ENCODE data around the gene GAPDHS. TPM values are rescaled to one million over a fixed set of nuclear protein-coding genes. Genes with fewer than 3 reads are reported as not detected.
A peak's percentile ranks its signal among the peaks of the same experiment; 100 is the strongest.

The GAPDHS gene
- total RNA-seq, 3 donors from 2014 or later: not detected

DNA sequence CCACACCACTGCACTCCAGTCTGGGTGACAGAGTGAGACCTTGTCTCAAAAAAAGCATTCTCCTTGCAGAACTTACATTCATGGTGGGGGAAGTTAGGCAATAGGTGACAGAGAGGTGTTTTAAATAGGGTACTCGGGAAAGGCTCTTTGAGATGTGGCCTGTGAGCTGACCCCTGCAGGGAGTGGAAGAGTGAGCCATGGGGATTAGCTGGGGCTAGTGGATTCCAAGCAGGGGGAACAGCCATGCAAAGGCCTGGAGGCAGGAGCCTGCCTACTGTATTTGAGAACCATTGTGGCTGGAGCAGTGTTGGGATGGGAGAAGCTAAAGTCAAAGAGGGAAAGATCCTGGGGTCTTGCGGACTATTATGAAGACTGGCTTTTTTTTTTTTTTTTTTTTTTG lies 15.9 kb upstream of the GAPDHS start:
- H3K9me3 ChIP-seq: no peaks in the 10 kb centered on the region
- no peak for DNase-seq
- TF ChIP-seq, protein P1, sequence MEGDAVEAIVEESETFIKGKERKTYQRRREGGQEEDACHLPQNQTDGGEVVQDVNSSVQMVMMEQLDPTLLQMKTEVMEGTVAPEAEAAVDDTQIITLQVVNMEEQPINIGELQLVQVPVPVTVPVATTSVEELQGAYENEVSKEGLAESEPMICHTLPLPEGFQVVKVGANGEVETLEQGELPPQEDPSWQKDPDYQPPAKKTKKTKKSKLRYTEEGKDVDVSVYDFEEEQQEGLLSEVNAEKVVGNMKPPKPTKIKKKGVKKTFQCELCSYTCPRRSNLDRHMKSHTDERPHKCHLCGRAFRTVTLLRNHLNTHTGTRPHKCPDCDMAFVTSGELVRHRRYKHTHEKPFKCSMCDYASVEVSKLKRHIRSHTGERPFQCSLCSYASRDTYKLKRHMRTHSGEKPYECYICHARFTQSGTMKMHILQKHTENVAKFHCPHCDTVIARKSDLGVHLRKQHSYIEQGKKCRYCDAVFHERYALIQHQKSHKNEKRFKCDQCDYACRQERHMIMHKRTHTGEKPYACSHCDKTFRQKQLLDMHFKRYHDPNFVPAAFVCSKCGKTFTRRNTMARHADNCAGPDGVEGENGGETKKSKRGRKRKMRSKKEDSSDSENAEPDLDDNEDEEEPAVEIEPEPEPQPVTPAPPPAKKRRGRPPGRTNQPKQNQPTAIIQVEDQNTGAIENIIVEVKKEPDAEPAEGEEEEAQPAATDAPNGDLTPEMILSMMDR (IDR thresholded peaks at IDR 0.05): no peak

DNA sequence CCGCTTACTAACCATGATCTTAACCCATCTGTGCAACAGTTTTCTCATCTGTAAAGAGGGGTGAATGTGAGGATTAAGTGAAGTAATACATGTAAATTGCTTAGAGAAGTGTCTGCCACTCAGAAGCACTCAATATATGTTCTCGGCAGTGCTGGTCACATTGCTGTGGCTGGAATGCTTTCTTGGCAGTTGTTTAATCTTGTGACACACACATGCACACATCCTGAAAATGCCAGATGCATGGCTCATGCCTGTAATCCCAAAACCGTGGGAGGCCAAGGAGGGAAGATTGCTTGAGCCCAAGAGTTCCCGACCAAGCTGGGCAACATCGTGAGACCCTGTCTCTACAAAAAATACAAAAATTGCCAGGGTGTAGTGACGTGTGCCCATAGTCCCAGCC lies 14.9 kb upstream of the GAPDHS start:
- Histone ChIP-seq H3K9me3 (no peaks in the 10 kb centered on the region), H3K4me1 (ENCODE audit: low read depth) (no peaks in the 10 kb centered on the region), H3K4me3 (no peak overlapping the region), H3K36me3 (ENCODE audit: low read depth) (no peaks in the 10 kb centered on the region)
- intact Hi-C loops (cut with DNase I, micrococcal nuclease): no loop called here
- TF ChIP-seq, protein P1 (IDR thresholded peaks at IDR 0.05): no peak
- DNase-seq (no peak), ATAC-seq (no peak)

More for the DNA sequence above, 15.9 kb upstream of the GAPDHS start:
- intact Hi-C loops (cut with DNase I, micrococcal nuclease): no loop called here
- no peaks in the 10 kb centered on the region for H3K36me3 ChIP-seq (ENCODE audit: low read depth)
- no peaks in the 10 kb centered on the region for H3K4me1 ChIP-seq (ENCODE audit: low read depth)
- ATAC-seq: no peak
- H3K4me3 ChIP-seq: no peak overlapping the region

DNA sequence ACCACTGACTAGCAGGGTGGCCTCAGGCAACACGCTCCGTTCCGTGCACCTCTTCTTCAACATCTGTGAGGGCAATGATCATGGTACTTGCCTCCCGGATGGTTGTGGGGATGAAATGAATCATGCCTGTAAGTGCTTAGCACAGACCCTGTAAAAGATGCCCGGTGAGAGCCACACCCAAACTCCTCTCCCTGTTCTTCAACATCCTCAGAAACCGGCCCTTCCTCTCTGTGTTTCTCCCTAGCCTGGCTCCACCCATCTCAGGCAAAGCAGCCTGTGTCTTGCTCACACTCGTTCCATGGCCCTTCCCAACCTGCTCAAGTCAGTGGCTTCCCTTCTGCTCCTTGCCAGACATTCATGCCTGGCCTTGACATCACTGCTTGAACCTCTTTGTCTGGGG lies 14.0 kb upstream of the GAPDHS start:
- TF ChIP-seq, protein P1 (IDR thresholded peaks at IDR 0.05): no peak
- DNase-seq (no peak), ATAC-seq (peak; percentile 21)
- no peaks in the 10 kb centered on the region for H3K4me1 ChIP-seq (ENCODE audit: low read depth)
- no peak overlapping the region for H3K4me3 ChIP-seq
- intact Hi-C loops (cut with DNase I, micrococcal nuclease): no loop called here
- H3K36me3 ChIP-seq (ENCODE audit: low read depth): no peaks in the 10 kb centered on the region
- no peaks in the 10 kb centered on the region for H3K9me3 ChIP-seq

DNA sequence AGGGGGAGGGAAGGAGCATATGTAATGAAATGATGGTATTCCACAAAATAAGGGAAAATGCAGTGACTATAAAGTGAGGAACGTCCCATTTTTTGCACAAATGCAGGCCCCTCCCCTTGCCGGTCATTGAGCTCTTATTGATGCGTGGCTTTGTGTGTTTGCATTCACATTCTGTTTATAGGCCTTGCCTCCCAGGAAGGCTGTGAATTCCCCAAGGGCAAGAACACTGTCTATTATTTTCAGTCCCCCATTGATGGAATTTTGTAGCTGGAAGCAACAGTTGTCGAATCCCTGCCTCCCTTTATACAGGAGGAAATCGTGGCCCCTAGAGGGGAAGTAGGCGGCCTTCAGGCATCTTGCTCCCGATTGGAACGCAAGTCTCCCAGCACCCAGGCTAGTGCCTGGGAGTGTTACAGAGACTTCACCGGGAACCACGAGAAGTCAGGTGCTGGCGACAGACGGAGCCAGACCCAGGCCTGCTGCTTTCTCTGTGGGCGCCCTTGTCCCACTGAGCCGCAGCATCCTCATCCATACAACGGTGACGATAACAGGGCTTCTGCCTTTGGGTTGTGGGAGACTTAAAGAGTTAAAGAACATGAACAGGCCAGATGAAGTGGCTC lies 12.0 kb upstream of the GAPDHS start:
- TF ChIP-seq, protein P1 (IDR thresholded peaks at IDR 0.05): no peak
- ATAC-seq (no peak), DNase-seq (no peak)
- no peak overlapping the region for H3K4me3 ChIP-seq
- intact Hi-C loops (cut with DNase I, micrococcal nuclease): no loop called here
- H3K4me1 ChIP-seq (ENCODE audit: low read depth): no peaks in the 10 kb centered on the region
- no peaks in the 10 kb centered on the region for H3K9me3 ChIP-seq
- no peaks in the 10 kb centered on the region for H3K36me3 ChIP-seq (ENCODE audit: low read depth)

DNA sequence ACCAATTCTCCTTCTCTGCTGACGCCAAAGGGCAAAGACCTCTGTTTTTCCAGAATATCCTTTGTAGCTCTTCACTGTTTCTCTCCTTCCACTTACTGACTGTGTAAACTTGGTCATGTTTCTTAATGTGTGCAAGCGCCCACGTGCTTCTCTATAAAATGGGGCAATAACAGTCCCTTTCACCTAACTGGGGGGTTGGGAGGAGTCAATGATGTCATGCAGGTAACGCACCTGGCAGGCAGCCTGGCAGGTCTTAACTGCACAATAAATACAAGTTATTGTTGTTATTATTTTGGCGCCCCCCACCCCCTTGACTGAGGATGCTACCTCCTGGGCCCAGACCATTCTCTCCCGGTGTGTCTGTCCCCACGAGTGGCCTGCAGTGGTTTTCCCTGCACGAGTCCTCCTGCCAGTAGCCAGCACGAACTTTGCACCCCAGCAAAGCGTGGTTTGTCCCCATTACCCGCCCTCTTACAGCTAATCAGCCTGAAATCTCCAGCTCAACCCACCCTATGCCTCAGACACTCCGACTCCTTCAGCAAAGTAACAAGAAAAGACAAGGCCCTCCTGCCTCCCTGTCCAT lies 10.4 kb upstream of the GAPDHS start:
- intact Hi-C loops (cut with DNase I, micrococcal nuclease): no loop called here
- ATAC-seq: peak; percentile 75
- DNase-seq: peak in 1 of 3 donors; percentile 38

More for the DNA sequence above, 10.4 kb upstream of the GAPDHS start:
- TF ChIP-seq, protein P1 (IDR thresholded peaks at IDR 0.05): no peak
- no peak overlapping the region for H3K4me3 ChIP-seq
- no peaks in the 10 kb centered on the region for H3K4me1 ChIP-seq (ENCODE audit: low read depth)
- H3K36me3 ChIP-seq (ENCODE audit: low read depth): no peaks in the 10 kb centered on the region
- H3K9me3 ChIP-seq: no peaks in the 10 kb centered on the region

Measured in mucosa of descending colon (tissue), 3 donors.